Inflammatory macrophage treated with lipopolysaccharide for 1 hour (primary cell): Measurements from ENCODE around the gene BIRC5.
"Not testable (repeated sequence)": the region's sequence is repeated elsewhere in the genome, so short reads cannot be mapped to it uniquely, and the experiment has no call there.

ENCODE experiments used
- DNase-seq, 2 donors: peaks; one replicate each; pipeline ENCODE4 v3.0.0-alpha.2; 2020 to 2022

BIRC5 gene

GRCh38 chr17:78226055-78226758 lies 12.2 kb downstream of the BIRC5 start:
- no peak for DNase-seq

- DNase-seq = peak; percentile 58 to 71
Observed at GRCh38 chr17:78226759-78227454, 12.9 kb downstream of the BIRC5 start.

- DNase-seq = peak; percentile 68 to 88
Observed at GRCh38 chr17:78227455-78227916, 13.4 kb downstream of the BIRC5 start.

- no peak for DNase-seq
Observed at GRCh38 chr17:78228176-78228575, 14.1 kb downstream of the BIRC5 start.

GRCh38 chr17:78230252-78230962 lies 16.4 kb downstream of the BIRC5 start:
- DNase-seq = no peak

- DNase-seq = no peak
Observed at GRCh38 chr17:78230996-78231935, 17.2 kb downstream of the BIRC5 start, which contains the start of gene TMEM235. Gene TMEM235 (plus strand): TSS chr17:78231631. CDS start chr17:78232024, 393 bp downstream.

- DNase-seq = no peak
Observed at GRCh38 chr17:78231991-78232858, 18.2 kb downstream of the BIRC5 start.

- DNase-seq = peak; percentile 38 to 47
Observed at GRCh38 chr17:78232859-78233173, 18.8 kb downstream of the BIRC5 start.

- no peak for DNase-seq
Observed at GRCh38 chr17:78233678-78234077, 19.6 kb downstream of the BIRC5 start.

GRCh38 chr17:78234261-78234865 lies 20.3 kb downstream of the BIRC5 start:
- DNase-seq = no peak

- DNase-seq = not testable (repeated sequence)
Observed at GRCh38 chr17:78235022-78235421, 21.0 kb downstream of the BIRC5 start.

- no peak for DNase-seq
Observed at GRCh38 chr17:78235885-78236284, 21.8 kb downstream of the BIRC5 start.

GRCh38 chr17:78236362-78237127 lies 22.5 kb downstream of the BIRC5 start:
- no peak for DNase-seq

GRCh38 chr17:78237401-78238012 lies 23.5 kb downstream of the BIRC5 start:
- DNase-seq = no peak

GRCh38 chr17:78238823-78239488 lies 24.9 kb downstream of the BIRC5 start:
- no peak for DNase-seq

- DNase-seq = no peak
Observed at GRCh38 chr17:78239489-78239931, 25.5 kb downstream of the BIRC5 start.

- no peak for DNase-seq
Observed at GRCh38 chr17:78240012-78240655, 26.1 kb downstream of the BIRC5 start.

- DNase-seq = no peak
Observed at GRCh38 chr17:78240839-78241238, 26.8 kb downstream of the BIRC5 start.
